Large intestine (tissue), 1 donor: ENCODE data around the gene GLT8D2. TPM values are rescaled to one million over a fixed set of nuclear protein-coding genes. Genes with fewer than 3 reads are reported as not detected.

Experiments used
- polyA plus RNA-seq: library from polyadenylated mRNA; unstranded; fragments of 120-200 nt; gene quantifications from one replicate; pipeline ENCODE4 v1.2.1, GENCODE V29; 2013

Gene GLT8D2
- polyA plus RNA-seq, 1 donor, result 15.2 TPM

Other genes with a start within 250 kb of the GLT8D2 start
- 6.6 TPM for gene NT5DC3, start 209.0 kb downstream of the GLT8D2 start, polyA plus RNA-seq
- 810 TPM for gene HSP90B1, start 119.8 kb downstream of the GLT8D2 start, polyA plus RNA-seq
- 44.8 TPM for gene TDG, start 84.3 kb downstream of the GLT8D2 start, polyA plus RNA-seq
- 12.2 TPM for gene HCFC2, start 14.3 kb upstream of the GLT8D2 start, polyA plus RNA-seq
- gene NFYB, start 88.0 kb upstream of the GLT8D2 start, polyA plus RNA-seq, result 38.7 TPM
- 32.7 TPM for gene TXNRD1, start 165.6 kb upstream of the GLT8D2 start, polyA plus RNA-seq